HepG2 (cell line): ENCODE data around the gene TM9SF2. TPM values are rescaled to one million over a fixed set of nuclear protein-coding genes. Genes with fewer than 3 reads are reported as not detected.

Source experiments
- CREBL2 ChIP-seq: sonication (generic); formaldehyde crosslinking; IDR thresholded peaks from 2 replicates; pipeline ENCODE4 v1.8.1; 2023; ENCODE audit warnings: missing genetic modification reagents, mild to moderate bottlenecking, borderline replicate concordance
- DRAP1 ChIP-seq: IDR thresholded peaks from 2 replicates; pipeline ENCODE4 v1.6.1; 2016; ENCODE audit warnings: missing genetic modification reagents, missing compliant biosample characterization
- FOXA3 ChIP-seq: IDR thresholded peaks from 2 replicates; pipeline ENCODE4 v1.6.1; 2016; ENCODE audit warnings: missing genetic modification reagents, missing compliant biosample characterization
- GABPB1 ChIP-seq: IDR thresholded peaks from 2 replicates; pipeline ENCODE4 v1.6.1; 2016; ENCODE audit warnings: mild to moderate bottlenecking, missing genetic modification reagents, moderate library complexity, missing compliant biosample characterization
- KLF12 ChIP-seq: sonication (generic); formaldehyde crosslinking; IDR thresholded peaks from 2 replicates; pipeline ENCODE4 v1.4.0; 2020; ENCODE audit warnings: missing genetic modification reagents, borderline replicate concordance
- MAX ChIP-seq: IDR thresholded peaks from 2 replicates; pipeline ENCODE4 v1.6.1; 2012; ENCODE audit warnings: inconsistent platforms
- MNT ChIP-seq: fragments of 450-650 bp; IDR thresholded peaks from 2 replicates; pipeline ENCODE4 v1.6.1; 2016
- NAIF1 ChIP-seq: sonication (generic); formaldehyde crosslinking; IDR thresholded peaks from 2 replicates; pipeline ENCODE4 v1.5.0; 2020; ENCODE audit warnings: mild to moderate bottlenecking, missing genetic modification reagents, borderline replicate concordance
- PRDM4 ChIP-seq: sonication (generic); formaldehyde crosslinking; IDR thresholded peaks from 2 replicates; pipeline ENCODE4 v1.9.0; 2021; ENCODE audit warnings: missing genetic modification reagents, borderline replicate concordance
- SIN3A ChIP-seq: IDR thresholded peaks from 2 replicates; pipeline ENCODE4 v1.6.1; 2011; ENCODE audit warnings: low read depth, mild to moderate bottlenecking, control low read depth, low read length, borderline replicate concordance
- SIX1 ChIP-seq: sonication (generic); formaldehyde crosslinking; IDR thresholded peaks from 2 replicates; pipeline ENCODE4 v1.4.0; 2020; ENCODE audit warnings: missing genetic modification reagents, borderline replicate concordance
- SRF ChIP-seq: IDR thresholded peaks from 2 replicates; pipeline ENCODE4 v1.6.1; 2011; ENCODE audit warnings: mild to moderate bottlenecking, low read depth, low read length, moderate library complexity
- TCF12 ChIP-seq, 2 experiments: fragments of 450-650 bp in 1 of 2; sonication (generic) in 1 of 2; formaldehyde crosslinking in 1 of 2; IDR thresholded peaks; 2 replicates each; pipeline versions ENCODE4 v1.6.1 to v1.8.0; 2017 to 2022; ENCODE audit warnings: antibody characterized with exemption in 1 of 2, mild to moderate bottlenecking in 1 of 2, missing genetic modification reagents in 1 of 2, moderate library complexity in 1 of 2
- THAP9 ChIP-seq: sonication (generic); formaldehyde crosslinking; IDR thresholded peaks from 2 replicates; pipeline ENCODE4; 2020; ENCODE audit warnings: missing genetic modification reagents, mild to moderate bottlenecking, borderline replicate concordance
- ZFY ChIP-seq: sonication (generic); formaldehyde crosslinking; IDR thresholded peaks from 2 replicates; pipeline ENCODE4 v1.4.0; 2020; ENCODE audit warnings: missing genetic modification reagents
- ZNF232 ChIP-seq: sonication (generic); formaldehyde crosslinking; IDR thresholded peaks from 2 replicates; pipeline ENCODE4 v1.4.0; 2020; ENCODE audit warnings: missing genetic modification reagents, borderline replicate concordance
- ZNF44 ChIP-seq: sonication (generic); formaldehyde crosslinking; IDR thresholded peaks from 2 replicates; pipeline ENCODE4 v1.5.1; 2020; ENCODE audit warnings: mild to moderate bottlenecking, missing genetic modification reagents
- ZNF510 ChIP-seq: sonication (generic); formaldehyde crosslinking; IDR thresholded peaks from 2 replicates; pipeline ENCODE4 v1.4.0; 2020; ENCODE audit warnings: low read depth, mild to moderate bottlenecking, missing genetic modification reagents
- ZNF878 ChIP-seq: sonication (generic); formaldehyde crosslinking; IDR thresholded peaks from 2 replicates; pipeline ENCODE4 v1.8.1; 2023; ENCODE audit warnings: mild to moderate bottlenecking, missing genetic modification reagents, moderate library complexity
- polyA plus RNA-seq, 8 experiments: library from polyadenylated mRNA; depleted of rRNA in 3 of 8; stranded (reverse) in 7 of 8; unstranded in 1 of 8; fragments of >200 nt; fragmentation: Illumina TruSeq in 4 of 8; extraction: Trizol in 4 of 8; gene quantifications; 2 replicates each; pipeline versions ENCODE4 v1.2.1 to v1.2.3, GENCODE V29; 2011 to 2016; ENCODE audit warnings: low read depth in 4 of 8, missing spikeins in 1 of 8, mixed read lengths in 1 of 8; ENCODE audit not compliant: insufficient read depth in 1 of 8
- total RNA-seq, 5 experiments: library from RNA; depleted of rRNA; stranded (reverse); fragments of >200 nt; fragmentation: Illumina TruSeq; extraction: Trizol; gene quantifications; 2 replicates each; pipeline ENCODE4 v1.2.3, GENCODE V29; 2016; ENCODE audit warnings: low read depth in 1 of 5

The TM9SF2 gene
- total and polyA plus RNA-seq, 2 of the 13 experiments (the other 11 are each of a cell fraction or from before 2014, with no cell fraction given) = 94.1 to 123 TPM

- TF ChIP-seq GABPB1 (CRISPR knock-in tag) (no peak; the same call in 1 of the 2 replicates), DRAP1 (peak; percentile 92), TCF12 (IDR thresholded peaks at IDR 0.05) (no peak), TCF12 (CRISPR knock-in tag; IDR thresholded peaks at IDR 0.05) (no peak), ZNF232 (CRISPR knock-in tag) (no peak), KLF12 (CRISPR knock-in tag) (0 out of 2 replicates have a peak, but pooled peaks have one; percentile 43), SRF (no peak), NAIF1 (CRISPR knock-in tag) (no peak), MNT (no peak), ZNF44 (CRISPR knock-in tag) (peak; percentile 21; the same call in 1 of the 2 replicates), SIX1 (CRISPR knock-in tag) (no peak), CREBL2 (CRISPR knock-in tag) (no peak), PRDM4 (CRISPR knock-in tag) (no peak), SIN3A (peak; percentile 53; the same call in 1 of the 2 replicates), MAX (0 out of 2 replicates have a peak, but pooled peaks have one; percentile 31), FOXA3 (no peak), ZNF878 (CRISPR knock-in tag) (peak; percentile 69; the same call in 1 of the 2 replicates), ZFY (CRISPR knock-in tag) (peak; percentile 61), THAP9 (CRISPR knock-in tag) (no peak), ZNF510 (CRISPR knock-in tag) (no peak)
Observed at GRCh38 chr13:99496184-99497142, 4.8 kb upstream of the TM9SF2 start (continued).
